Stimulated activated CD4-positive, alpha-beta T cell treated with anti-CD3 and anti-CD28 coated beads, Interleukin-12 subunit alpha, Interleukin-12 subunit beta, amount 100 ng/mL, for 48 hours (primary cell): Measurements from ENCODE around the gene FOXO3.

Experiments
- DNase-seq, 3 donors: peaks; one replicate each; pipeline ENCODE4 v3.0.0-alpha.2; 2020; ENCODE audit warnings: low read depth in 2 of 3, low spot score in 1 of 3

The FOXO3 gene

DNA sequence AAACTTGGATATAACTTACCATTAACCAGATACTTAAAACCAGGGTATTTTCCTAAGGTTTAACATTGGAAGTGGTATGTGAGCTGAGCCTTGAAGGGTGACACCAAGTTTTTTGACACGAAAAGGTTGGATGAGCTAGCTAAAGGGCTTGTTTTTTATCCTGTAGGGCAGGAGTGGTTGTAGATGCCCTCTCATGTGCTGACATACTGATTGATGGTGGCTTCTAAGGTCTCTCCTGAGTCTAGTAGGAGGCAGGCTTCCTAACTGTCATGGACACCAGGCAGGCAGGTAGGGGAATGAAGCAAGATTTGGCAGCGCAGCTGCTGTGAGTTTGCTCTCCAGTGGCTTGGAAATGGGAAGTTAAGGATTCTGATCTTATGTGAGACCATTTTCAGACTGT, 66.1 kb downstream of the FOXO3 start:
- no peak for DNase-seq

DNA sequence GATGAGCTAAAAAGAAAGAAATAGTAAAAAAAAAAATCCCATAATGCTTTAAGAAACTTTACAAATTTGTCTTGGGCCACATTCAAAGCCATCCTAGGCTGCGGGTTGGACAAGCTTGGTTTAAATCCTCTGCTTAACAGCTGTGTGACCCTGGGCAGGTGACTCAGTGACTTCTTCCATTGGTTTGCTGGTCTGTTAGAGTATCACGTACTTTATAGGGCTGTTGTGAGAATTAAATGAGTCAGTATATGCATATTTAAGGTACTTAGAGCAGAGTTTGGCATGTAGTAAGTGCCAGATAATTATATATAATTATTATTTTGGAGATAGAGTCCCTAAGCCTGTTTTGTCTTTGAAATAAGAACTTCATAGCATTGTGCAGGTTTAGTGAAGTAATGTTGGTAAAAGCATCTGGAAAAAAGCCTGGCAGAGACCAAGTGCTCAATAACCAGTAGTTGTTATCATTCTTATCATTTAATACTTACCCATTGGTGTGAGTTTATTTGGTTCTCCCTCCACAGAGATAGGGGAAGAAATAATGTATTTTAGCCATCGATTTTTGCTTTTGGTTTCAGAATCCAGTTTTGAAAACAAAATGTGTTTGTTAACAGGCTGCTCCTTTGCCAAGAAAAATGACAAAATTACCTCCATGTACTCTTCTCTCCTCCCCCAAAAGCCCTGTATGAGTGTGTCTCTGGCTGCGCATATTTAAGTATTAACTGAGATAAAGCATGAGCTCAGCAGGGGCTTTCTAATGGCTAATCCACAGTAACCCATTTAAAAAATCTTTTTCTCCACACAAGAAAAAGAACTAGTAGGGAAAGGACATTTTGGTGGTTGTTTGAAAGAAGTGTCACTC, 67.2 kb downstream of the FOXO3 start:
- no peak for DNase-seq

DNA sequence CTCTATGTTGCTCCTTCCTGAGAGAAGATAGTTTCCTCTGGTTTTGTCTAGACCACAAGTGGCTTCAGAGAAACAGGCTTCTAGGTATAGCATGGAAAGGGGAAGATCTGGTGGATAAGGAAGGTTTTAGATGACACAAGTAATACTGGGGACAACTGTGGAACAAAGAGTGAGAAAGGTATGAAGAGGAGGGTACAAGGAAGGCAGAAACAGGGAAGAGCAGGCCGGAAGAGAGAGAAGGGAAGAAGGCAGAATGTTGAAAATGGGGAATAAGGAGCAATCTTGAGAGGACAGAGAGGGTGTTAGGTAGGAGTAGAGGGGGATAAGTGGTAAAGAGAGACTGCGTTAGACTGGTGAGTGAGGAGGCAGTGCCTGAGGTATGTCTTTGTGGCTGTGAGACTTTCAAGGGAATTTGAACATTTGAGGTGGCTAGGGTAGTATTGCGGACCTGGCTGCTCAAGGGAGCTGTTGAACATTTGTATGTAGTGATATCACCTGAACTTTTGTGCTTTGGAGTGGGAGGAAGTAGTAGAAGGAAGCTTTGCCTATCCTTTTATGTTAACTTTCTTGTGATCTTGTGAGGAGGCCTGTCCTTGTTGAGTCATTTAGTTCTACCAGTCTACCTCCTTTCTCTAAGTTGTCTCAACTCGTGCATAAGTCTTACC, 69.5 kb downstream of the FOXO3 start:
- DNase-seq, result no peak

DNA sequence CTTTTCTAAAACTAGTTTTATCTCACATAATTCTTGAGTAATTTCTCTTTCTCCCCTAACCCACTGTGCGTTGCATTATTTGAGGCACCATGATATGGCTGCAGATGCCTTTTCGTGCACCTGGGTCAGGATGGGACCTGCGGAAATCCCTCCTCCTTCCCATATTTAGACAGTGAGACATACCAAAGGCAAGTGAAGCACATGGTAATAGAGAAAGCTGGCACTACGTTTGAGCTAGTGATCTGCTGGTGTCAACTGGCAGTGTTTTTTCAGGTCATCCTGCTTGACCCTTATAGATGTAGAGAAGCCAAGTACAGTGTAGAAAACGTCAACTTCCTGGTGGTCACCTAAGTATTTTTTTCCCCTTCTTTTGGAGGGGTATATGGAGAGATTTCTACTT, 71.7 kb downstream of the FOXO3 start:
- no peak for DNase-seq

DNA sequence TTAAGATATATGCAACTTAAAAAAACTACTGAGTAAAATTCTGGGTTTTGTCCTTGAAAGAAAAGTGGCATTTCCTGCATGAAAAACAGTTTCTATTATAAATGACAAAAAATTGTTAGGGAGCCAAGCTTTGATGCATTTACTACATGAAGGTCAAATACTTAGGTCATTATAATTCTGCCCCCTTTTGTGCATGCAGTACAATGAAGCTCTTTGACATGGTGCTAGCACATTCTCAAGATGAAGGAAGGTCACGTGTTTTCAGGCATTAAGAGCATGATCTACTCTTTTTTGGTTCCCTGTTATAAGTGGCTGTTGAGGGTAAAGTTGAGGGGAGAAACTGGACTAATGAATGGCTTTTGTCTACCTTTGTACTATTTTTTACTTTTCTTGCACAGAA, 72.7 kb downstream of the FOXO3 start:
- DNase-seq, result no peak

DNA sequence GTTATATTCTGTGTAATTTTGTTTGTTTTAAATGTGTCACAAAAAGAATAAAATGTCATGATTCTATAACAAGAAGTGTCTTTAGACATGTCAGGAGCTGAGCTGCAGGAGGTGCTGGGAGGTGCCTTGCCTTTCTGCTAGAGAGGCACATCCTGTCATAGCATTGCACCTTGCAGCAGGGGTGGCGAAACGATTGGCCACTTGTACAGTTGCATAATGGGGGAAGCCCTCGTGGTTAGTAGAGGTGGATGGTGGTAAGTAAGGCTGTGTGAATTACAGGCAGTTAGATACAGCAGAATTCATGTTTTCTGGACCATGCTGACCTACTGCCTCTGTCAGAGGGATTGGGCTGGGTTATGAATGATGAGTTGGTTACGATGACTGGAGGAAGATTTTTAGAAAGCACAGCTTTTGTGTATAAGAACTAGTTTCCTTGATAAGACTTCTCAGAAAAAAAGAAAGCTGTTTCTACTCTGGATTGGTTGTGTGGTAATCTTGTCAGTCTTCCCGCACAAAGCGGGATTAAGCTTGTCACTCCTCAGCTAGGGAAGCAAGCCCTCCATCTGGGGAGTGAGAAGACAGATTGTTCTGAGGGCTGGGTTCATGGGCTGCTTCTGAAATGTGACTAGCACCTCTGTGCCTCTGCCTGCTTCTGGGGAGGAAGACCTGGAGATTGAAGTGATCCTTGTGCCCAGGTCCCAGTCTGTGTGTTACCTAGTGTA, 74.9 kb downstream of the FOXO3 start:
- no peak for DNase-seq

DNA sequence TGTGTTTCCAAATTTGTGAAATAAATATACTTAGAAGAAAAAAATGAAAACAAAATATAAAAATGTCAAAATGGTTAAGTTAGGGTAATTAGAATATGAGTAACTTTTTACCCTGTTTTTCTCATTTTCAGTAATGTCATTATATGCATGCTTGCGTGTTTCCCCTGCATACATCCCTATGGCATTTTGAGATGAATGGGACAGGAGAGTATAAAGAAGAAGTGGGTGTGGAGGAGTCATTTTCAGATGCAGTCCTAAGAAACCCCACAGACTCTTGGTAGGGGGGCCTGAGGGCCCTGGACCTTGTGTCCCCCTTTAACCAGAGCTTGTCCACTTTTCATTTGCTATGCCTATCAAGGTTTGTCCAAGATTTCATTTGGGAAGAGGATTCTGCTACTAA, 77.2 kb downstream of the FOXO3 start:
- DNase-seq, result no peak

DNA sequence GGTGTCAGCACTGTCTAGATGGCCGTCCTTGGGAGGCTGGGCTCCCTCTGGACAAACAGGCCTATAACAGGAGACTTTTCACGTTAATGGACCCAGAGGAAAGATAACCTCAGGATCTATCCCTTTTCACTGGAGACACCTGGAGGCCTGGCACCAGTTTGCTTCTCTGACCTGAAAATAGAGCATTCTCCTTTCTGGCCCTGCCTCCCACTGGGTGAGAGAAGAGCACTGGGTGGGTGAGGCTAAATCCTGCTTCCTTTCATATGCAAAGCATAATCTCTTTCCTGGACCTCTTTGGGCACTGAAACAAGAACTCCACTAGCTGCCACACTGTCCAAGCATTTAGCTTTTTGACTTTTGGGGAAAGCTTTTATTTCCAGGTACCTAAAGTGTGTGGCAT, 78.3 kb downstream of the FOXO3 start:
- DNase-seq, result no peak

DNA sequence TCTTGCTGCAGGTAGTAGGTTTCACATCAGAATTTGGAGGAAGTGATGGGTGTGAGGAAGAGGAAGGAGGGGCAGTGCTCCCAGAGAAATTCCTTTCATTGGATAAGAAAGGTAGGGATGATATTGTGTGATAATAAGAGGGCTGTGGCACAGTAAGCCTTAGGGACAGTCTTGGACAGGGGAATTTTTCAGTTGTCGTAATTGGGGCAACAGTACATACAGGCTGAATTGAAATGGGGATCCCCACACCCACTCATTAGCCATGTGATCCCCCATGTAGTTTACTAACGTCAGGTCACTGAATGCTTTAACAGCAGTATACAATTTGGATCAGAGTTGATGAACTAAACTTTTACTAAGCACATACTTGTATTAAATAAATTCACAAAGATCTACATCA, 79.4 kb downstream of the FOXO3 start:
- DNase-seq, result no peak

DNA sequence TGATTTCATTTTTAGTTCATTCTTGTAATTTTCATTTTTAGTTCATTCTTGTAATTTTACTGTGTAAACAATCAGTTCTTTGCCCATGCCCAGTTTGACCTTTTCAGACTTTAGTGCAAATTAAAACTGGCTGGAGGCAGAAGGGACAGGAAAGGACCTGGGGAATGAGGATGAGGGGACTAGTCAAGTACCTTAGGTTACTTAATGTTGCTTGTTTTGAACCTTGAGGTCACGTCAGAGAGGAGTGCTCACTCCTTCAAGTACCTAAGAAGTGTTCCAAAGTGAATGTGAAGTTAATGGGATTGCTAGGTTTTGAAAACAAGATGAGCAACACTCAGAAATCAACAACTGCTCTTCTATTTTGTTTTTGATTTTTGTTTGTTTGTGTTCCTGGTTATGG, 82.5 kb downstream of the FOXO3 start:
- no peak for DNase-seq

DNA sequence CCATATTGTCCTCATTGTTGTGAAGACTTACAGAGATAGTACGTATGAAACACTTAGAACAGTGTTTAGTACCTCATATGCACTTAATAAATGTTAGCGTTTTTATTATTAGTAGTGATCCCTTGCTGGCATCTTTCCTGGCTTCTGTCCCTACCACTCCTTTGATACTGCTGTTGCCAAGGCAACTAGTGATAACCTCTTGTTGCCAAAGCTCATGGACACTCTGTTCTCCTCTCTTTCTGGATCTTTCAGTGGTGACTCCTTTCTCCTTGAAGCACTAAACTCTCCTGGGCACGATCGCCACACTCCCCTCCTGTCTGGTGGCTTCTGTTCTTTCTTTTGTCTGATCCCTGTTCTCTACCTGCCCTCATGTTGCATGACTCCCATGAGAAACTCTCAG, 83.5 kb downstream of the FOXO3 start:
- no peak for DNase-seq

DNA sequence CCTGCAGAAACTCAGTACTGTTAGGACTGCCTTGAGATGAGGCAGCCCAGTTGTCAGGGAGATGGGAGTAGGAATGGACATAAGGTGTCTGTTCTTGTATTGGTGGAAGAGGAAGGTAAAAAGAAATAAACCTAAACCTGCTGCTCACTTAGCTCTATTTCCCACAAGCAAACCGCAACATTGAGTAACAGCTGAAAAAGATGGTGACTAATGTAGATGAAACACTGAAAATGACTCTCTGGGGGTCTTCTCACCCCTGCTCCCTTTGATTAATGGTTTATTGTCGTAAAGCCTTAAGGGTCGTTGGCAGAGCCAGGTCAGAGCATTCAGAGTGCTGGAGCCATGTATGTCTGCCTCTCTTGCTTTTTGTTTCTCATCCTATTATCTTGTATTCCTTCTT, 87.5 kb downstream of the FOXO3 start:
- DNase-seq, result no peak

DNA sequence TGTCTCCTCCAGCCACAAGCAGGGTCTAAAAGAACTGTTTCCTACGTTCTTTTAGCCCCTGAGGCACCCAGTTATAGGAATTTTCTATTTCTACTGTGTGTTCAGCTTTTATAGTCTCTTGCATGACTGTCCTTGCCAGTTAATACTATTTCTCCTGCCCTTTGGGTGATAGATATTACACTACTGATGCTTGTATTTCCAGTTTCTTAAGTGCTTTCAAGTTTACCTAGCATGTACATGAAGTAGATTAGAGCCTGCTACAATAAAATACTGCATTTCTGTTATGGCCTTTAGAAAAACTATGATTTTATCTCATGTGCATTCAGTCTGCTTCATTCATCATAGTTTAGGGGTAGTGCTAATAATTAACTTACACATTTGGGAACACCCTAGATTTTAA, 89.6 kb downstream of the FOXO3 start:
- DNase-seq, result no peak

DNA sequence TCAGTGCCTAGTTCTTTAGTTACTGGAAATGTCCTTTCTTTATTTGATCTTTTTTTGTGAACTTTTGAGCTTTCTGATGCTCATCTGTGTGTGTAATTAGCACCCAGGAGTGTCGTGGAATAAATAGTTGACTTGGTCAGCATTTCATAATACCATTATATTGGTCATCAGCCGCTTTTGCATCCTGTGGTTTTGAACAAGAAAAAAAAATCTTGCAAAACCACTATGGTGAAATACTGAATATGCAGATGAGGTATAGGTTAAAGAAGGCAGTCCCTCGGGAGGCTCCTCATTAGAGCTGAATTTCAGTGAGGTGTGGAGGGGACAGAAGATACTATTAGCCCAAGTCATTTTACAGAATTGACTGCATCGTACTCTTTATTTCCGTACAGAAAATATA, 90.1 kb downstream of the FOXO3 start:
- DNase-seq, result no peak

DNA sequence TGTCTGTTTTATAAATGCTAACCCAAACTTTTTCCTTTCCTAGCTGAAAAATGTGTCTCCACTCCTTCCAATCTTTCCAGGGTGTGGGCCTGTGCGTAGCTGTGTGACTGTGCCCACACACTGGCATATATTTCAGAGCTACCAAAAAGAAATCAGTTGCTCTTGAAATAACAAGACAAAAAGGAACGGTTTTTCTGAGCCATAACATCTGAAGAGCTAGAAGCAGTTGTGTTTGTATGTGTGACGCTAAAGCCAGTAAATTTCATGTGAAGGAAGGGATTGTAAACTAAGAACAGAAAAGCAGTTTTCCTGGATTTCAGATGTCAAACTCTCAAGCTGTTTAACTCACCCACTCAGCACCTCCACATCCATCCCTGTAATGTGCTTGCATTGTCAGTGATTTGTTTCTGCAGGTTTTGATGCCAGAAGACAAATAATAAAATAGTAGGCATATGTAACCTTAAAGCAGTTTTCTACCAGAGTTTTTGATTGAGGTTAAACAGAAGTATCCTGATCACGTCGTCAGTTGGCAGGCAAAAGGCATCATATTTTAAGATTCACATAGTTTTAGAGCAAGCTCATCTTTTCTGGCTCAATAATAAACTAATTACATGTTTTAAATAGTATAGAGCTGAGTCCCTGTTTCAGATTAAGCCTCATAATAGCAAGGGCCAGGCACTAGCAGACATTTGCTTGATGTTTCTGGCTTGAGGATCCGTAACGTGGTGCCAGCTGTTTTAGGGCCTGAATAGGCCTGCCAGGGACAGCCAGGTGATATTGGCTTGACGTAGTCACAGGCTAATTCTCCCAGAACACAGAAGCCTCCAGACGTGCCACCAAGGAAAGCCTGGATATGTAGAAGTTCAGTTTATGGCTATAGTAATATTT, 90.9 kb downstream of the FOXO3 start:
- no peak for DNase-seq

DNA sequence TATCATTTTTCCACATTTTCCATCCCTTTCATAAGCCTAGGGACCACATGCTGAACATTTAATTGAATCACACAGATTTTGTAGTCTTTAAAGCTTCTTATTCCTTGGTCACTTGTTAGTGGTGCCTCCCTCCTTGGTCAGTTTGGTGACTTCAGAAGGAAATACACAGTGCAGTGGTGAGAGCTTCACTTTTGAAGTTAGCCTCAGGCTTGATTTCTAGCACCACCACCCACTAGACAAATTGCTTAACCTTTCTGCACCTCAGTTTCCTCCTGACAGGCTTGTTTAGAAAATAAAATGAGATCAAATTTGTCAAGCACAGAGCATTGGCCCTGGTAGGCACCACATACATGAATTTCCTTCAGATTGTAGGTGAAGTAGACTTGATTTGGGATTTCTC, 91.7 kb downstream of the FOXO3 start:
- no peak for DNase-seq

DNA sequence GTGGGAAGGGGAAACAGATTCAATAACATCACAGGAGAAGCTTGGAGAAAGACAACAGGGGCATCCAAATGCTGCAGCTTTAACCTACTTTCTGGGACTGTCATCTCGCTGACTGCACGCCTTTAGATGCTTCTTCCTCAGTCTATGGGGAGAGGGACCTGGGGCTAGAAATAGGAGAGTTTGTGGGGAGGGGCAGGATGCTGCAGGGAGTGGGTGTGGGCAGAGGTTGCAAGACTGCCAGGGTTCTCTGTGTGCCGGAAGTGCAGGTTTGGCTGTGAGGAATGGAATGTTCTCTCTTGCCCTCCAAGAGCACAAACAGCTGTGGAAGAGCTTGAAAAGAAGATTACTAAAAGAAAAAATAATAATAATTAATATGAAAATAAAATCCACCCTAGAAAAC, 93.2 kb downstream of the FOXO3 start:
- no peak for DNase-seq

DNA sequence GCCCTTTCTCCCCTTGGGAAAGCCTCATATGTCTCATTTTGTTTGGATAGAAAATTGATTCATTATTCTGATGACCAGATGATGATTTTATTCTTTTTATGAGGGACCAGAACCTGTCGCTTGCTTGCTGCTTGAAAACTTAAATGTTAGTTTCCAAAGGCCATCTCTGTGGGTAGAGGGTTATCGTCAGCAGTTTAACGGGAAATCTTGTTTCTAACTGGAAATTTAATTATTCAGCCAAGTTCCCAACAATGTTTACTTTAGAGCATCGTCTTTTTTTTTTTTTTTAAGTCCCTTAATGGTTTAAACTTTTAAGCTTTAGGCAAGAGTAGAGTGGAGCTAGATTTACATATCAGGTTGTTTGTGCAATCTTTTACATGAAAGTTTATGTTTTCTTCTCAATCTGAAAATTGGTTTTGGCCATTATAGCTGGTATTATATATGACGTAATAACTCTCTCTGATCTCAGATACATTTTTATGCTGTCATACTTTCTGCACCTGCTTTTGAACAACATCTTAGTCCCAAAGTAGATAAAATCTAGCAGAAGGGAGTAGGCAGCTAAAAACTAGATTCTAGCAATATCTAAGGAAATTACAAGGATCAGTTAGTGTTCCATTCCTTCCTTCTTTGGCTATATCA, 93.9 kb downstream of the FOXO3 start:
- DNase-seq, result no peak

DNA sequence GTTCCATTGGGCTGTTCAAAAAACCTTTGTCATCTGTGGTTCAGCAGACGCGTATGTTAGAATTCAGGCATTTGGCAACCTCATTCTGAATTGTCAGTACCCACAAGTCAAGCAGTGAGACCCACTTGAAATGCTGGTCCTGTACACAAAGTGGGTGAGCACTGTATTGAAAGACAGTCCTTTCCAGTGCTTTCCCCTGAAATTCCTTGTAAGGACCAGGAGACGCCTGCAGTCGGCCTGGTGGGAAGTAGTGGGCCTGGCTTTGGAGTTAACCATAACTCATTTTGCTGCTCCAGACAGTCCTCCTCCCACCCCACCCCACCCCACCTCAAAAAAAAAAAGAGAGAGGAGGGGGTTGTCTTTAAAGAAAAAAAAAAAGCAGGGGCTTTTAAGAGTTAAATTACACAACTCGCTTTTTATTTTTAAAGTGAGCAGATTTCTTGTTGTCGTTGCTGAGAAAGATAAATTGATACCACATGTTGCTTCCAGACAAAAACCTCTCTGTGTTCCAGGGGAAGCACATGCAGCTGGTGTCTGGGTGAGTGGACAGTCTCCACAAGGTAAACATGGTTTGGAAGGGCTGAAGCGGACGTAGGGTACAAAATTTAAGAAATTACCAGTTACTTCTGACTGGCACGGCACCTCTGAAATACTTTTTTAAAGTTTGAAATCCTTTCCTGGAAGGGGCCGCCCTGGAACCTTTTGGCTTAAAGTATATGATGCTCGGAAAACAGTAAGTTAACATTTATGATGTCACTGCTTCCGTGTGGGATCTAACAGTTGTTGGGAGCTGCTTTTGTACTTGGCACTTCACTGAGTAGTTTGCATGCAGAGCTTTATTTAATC, 95.3 kb downstream of the FOXO3 start:
- DNase-seq, result no peak

DNA sequence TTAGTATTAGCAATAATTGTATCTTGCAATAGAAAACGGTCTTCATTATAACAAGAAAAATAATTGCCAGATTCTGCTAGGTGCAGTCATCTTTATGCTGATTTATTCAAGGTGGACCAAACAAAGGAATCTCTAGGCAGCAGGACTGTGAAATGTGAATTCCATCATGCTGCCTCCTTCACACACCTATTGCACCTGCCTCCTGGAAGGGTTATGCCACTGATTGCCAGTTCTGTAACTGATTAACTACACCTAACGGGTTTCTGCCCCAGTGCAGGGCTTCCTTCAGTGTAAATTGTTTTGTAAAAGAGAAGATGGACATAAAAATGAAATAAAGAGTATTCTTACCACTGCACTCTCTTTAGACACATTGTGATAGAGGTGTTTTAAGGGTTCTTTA, 96.1 kb downstream of the FOXO3 start:
- DNase-seq, result no peak
